HEK293 (cell line): ENCODE measurements around the gene MYO1D.

Experiments used
- CTCF ChIA-PET: fragments of 350-600 bp; formaldehyde crosslinking; extraction: SDS; loops from one replicate; lab custom pipeline; 2021; ENCODE audit warnings: antibody characterized with exemption; lab: Yijun Ruan, JAX
- POLR2A ChIA-PET: fragments of 300-600 bp; formaldehyde crosslinking; extraction: SDS; loops from one replicate; lab custom pipeline; 2020; ENCODE audit warnings: antibody characterized with exemption, inconsistent platforms; lab: Yijun Ruan, JAX
- H3K27ac ChIP-seq: fragments of 200-500 bp; sonication (Bioruptor generic); 2 replicates; pipeline ENCODE4 v1.5.1; 2014; ENCODE audit warnings: low read depth, low read length, control low read depth, inconsistent platforms; ENCODE audit errors: extremely low read depth
- H3K36me3 ChIP-seq, 2 experiments: fragments of 200-500 bp in 1 of 2; sonication (Bioruptor generic) in 1 of 2; 1 replicate in 1 of 2; 2 replicates in 1 of 2; pipeline ENCODE4 v1.5.1; 2014 to 2017; ENCODE audit warnings: inconsistent platforms in 2 of 2, low read length in 2 of 2; ENCODE audit not compliant: control insufficient read depth in 2 of 2, insufficient read depth in 1 of 2
- H3K4me1 ChIP-seq: fragments of 200-500 bp; sonication (Bioruptor generic); 2 replicates; pipeline ENCODE4 v1.5.1; 2014; ENCODE audit warnings: mild to moderate bottlenecking, low read length, inconsistent platforms; ENCODE audit not compliant: control insufficient read depth, insufficient read depth
- H3K4me3 ChIP-seq: 2 replicates; pipeline ENCODE4 v1.5.1; 2011; ENCODE audit warnings: low read depth, mild to moderate bottlenecking, control low read depth, low read length, moderate library complexity
- H3K9me3 ChIP-seq: fragments of 200-500 bp; sonication (Bioruptor generic); 2 replicates; pipeline ENCODE4 v1.5.1; 2014; ENCODE audit warnings: low read depth, low read length, inconsistent platforms; ENCODE audit not compliant: control insufficient read depth, insufficient read depth
- ZFP41 ChIP-seq: fragments of 450-650 bp; formaldehyde crosslinking; IDR thresholded peaks from 2 replicates; pipeline ENCODE4 v1.5.1; 2016; ENCODE audit warnings: missing biosample characterization, missing genetic modification characterization, borderline replicate concordance
- ZFP69B ChIP-seq: fragments of 450-650 bp; formaldehyde crosslinking; IDR thresholded peaks from 2 replicates; pipeline ENCODE4 v1.5.1; 2016; ENCODE audit warnings: missing biosample characterization, missing genetic modification characterization
- ZNF169 ChIP-seq: fragments of 450-650 bp; formaldehyde crosslinking; IDR thresholded peaks from 2 replicates; pipeline ENCODE4 v1.5.1; 2016; ENCODE audit warnings: missing biosample characterization, missing genetic modification characterization
- ZNF175 ChIP-seq: fragments of 450-650 bp; formaldehyde crosslinking; IDR thresholded peaks from 2 replicates; pipeline ENCODE4 v1.5.1; 2016; ENCODE audit warnings: missing biosample characterization, missing genetic modification characterization
- ZNF223 ChIP-seq: fragments of 450-650 bp; formaldehyde crosslinking; IDR thresholded peaks from 2 replicates; pipeline ENCODE4 v1.5.1; 2016; ENCODE audit warnings: missing biosample characterization, missing genetic modification characterization
- ZNF426 ChIP-seq: fragments of 450-650 bp; formaldehyde crosslinking; IDR thresholded peaks from 2 replicates; pipeline ENCODE4 v1.5.1; 2017; ENCODE audit warnings: missing biosample characterization, missing genetic modification characterization, mild to moderate bottlenecking, inconsistent platforms, moderate library complexity
- ZNF521 ChIP-seq: fragments of 450-650 bp; formaldehyde crosslinking; IDR thresholded peaks from 2 replicates; pipeline ENCODE4 v1.5.1; 2017; ENCODE audit warnings: missing biosample characterization, mild to moderate bottlenecking, missing genetic modification characterization
- ZNF585B ChIP-seq: fragments of 450-650 bp; formaldehyde crosslinking; IDR thresholded peaks from 2 replicates; pipeline ENCODE4 v1.5.1; 2016; ENCODE audit warnings: missing biosample characterization, missing genetic modification characterization
- ZNF600 ChIP-seq: fragments of 450-650 bp; formaldehyde crosslinking; IDR thresholded peaks from 2 replicates; pipeline ENCODE4 v1.5.1; 2016; ENCODE audit warnings: missing biosample characterization, missing genetic modification characterization
- ZNF626 ChIP-seq: fragments of 450-650 bp; sonication (Bioruptor Pico); formaldehyde crosslinking; IDR thresholded peaks from 2 replicates; pipeline ENCODE4 v1.5.1; 2018; ENCODE audit warnings: missing biosample characterization, missing genetic modification characterization, inconsistent platforms
- ZNF670 ChIP-seq: fragments of 450-650 bp; formaldehyde crosslinking; IDR thresholded peaks from 2 replicates; pipeline ENCODE4 v1.5.1; 2016; ENCODE audit warnings: missing biosample characterization, missing genetic modification characterization, low read depth
- ZNF837 ChIP-seq: fragments of 450-650 bp; formaldehyde crosslinking; IDR thresholded peaks from 2 replicates; pipeline ENCODE4 v1.5.1; 2016; ENCODE audit warnings: missing biosample characterization, missing genetic modification characterization
- ZSCAN16 ChIP-seq: fragments of 450-650 bp; formaldehyde crosslinking; IDR thresholded peaks from 2 replicates; pipeline ENCODE4 v1.5.1; 2016; ENCODE audit warnings: missing biosample characterization, missing genetic modification characterization
- TF ChIP-seq, protein P1 (sequence below): fragments of 450-650 bp; formaldehyde crosslinking; IDR thresholded peaks from 2 replicates; pipeline ENCODE4 v1.5.1; 2016; ENCODE audit warnings: missing biosample characterization, missing genetic modification characterization
- TF ChIP-seq, protein P2 (sequence below): fragments of 450-650 bp; formaldehyde crosslinking; IDR thresholded peaks from 2 replicates; pipeline ENCODE4 v1.5.1; 2017; ENCODE audit warnings: missing biosample characterization, missing genetic modification characterization
- TF ChIP-seq, protein P3 (sequence below): fragments of 450-650 bp; formaldehyde crosslinking; IDR thresholded peaks from 2 replicates; pipeline ENCODE4 v1.5.1; 2016; ENCODE audit warnings: missing biosample characterization, missing genetic modification characterization, borderline replicate concordance

MYO1D gene

DNA sequence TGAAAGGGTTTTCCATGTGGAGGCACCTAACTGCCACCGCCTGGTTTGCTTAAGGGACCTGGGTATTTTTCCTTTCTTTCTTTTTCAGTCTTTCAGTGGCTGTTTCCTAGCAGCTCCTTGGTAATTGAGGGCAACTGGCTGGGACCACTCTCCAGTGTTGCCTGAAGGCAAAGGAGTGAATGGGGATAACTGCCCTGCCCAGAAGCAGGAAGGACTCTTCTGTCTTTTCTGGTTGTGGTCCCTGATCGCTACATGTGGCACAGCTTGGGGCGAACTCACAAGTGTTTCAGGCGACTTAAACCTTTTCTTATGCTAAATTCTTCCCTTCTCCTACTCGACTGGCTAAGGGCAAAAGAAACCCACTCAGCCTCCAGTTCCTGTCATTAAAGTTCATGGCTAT lies 40.9 kb upstream of the MYO1D start:
- TF ChIP-seq ZNF521 (tag by site-specific recombination) (no peak), ZNF169 (tag by site-specific recombination) (no peak)
- Histone ChIP-seq H3K4me1 (no peaks in the 10 kb centered on the region), H3K4me3 (no peak overlapping the region), H3K9me3 (no peaks in the 10 kb centered on the region), H3K27ac (no peak overlapping the region), H3K36me3 (no peaks in the 10 kb centered on the region)
- ChIA-PET CTCF (interaction anchor here (0.9 kb wide), 1 partner anchor 135 kb away, joined by 3 read pairs; no protein-coding TSS in a partner anchor), POLR2A (no interaction called here)

DNA sequence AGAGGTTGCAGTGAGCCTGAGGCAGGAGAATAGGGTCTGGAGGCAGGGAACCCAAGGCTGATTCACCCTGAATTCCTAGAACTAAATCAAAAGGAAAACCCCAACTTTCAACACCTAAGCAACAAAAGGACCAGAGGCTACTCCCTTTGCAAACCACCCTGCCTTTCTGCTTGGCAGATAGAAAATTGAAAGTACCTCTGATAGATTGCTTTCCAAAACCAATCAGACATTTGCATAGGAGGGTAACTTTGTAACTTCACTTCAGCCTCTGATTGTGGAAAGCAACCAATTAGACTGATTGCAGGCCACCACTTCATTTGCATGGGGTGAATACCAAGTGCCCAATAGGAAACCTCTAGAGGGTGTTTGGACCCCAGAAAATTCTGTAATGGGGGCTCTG lies 40.2 kb upstream of the MYO1D start:
- Histone ChIP-seq H3K4me3 (no peak overlapping the region), H3K27ac (no peak overlapping the region), H3K36me3 (no peaks in the 10 kb centered on the region), H3K9me3 (no peaks in the 10 kb centered on the region), H3K4me1 (no peaks in the 10 kb centered on the region)
- CTCF ChIA-PET: interaction anchor here (0.9 to 1.0 kb wide), 2 partner anchors 19 to 134 kb away, joined by 3 read pairs; no protein-coding TSS in a partner anchor
- TF ChIP-seq, protein P1, sequence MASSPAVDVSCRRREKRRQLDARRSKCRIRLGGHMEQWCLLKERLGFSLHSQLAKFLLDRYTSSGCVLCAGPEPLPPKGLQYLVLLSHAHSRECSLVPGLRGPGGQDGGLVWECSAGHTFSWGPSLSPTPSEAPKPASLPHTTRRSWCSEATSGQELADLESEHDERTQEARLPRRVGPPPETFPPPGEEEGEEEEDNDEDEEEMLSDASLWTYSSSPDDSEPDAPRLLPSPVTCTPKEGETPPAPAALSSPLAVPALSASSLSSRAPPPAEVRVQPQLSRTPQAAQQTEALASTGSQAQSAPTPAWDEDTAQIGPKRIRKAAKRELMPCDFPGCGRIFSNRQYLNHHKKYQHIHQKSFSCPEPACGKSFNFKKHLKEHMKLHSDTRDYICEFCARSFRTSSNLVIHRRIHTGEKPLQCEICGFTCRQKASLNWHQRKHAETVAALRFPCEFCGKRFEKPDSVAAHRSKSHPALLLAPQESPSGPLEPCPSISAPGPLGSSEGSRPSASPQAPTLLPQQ (tag by site-specific recombination): no peak
- TF ChIP-seq ZFP69B (tag by site-specific recombination): no peak
- TF ChIP-seq ZNF670 (tag by site-specific recombination): no peak
- TF ChIP-seq ZNF223 (tag by site-specific recombination): no peak
- TF ChIP-seq, protein P2, sequence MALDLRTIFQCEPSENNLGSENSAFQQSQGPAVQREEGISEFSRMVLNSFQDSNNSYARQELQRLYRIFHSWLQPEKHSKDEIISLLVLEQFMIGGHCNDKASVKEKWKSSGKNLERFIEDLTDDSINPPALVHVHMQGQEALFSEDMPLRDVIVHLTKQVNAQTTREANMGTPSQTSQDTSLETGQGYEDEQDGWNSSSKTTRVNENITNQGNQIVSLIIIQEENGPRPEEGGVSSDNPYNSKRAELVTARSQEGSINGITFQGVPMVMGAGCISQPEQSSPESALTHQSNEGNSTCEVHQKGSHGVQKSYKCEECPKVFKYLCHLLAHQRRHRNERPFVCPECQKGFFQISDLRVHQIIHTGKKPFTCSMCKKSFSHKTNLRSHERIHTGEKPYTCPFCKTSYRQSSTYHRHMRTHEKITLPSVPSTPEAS (tag by site-specific recombination): no peak
- TF ChIP-seq, protein P3, sequence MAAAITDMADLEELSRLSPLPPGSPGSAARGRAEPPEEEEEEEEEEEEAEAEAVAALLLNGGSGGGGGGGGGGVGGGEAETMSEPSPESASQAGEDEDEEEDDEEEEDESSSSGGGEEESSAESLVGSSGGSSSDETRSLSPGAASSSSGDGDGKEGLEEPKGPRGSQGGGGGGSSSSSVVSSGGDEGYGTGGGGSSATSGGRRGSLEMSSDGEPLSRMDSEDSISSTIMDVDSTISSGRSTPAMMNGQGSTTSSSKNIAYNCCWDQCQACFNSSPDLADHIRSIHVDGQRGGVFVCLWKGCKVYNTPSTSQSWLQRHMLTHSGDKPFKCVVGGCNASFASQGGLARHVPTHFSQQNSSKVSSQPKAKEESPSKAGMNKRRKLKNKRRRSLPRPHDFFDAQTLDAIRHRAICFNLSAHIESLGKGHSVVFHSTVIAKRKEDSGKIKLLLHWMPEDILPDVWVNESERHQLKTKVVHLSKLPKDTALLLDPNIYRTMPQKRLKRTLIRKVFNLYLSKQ (tag by site-specific recombination): no peak
- TF ChIP-seq ZNF626 (tag by site-specific recombination): no peak
- no peak for TF ChIP-seq ZNF585B (tag by site-specific recombination)
- no peak for TF ChIP-seq ZNF175 (tag by site-specific recombination)
- TF ChIP-seq ZNF426 (tag by site-specific recombination): no peak
- TF ChIP-seq ZNF837 (tag by site-specific recombination): no peak
- no peak for TF ChIP-seq ZSCAN16 (tag by site-specific recombination)
- POLR2A ChIA-PET: no interaction called here

DNA sequence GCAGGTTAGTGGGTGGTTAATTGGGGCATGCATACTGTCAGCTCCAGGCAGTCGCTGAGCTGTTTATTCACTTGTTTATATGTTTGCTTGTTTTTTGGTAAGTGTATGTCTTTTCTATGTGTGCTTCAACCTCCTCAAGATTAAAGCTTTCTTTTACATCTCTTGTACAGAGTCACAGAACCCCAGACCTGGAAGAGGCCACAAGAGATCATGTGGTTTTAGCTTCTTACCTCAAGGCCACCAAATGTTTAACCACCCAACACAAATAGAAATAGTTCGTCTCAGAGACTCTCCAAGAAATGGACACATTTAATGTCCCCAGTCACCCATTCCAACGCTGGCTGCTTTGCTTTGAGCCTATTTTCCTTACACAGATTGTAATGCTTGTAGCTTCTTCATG lies 39.2 kb upstream of the MYO1D start:
- TF ChIP-seq ZNF600 (no peak), ZNF585B (tag by site-specific recombination) (no peak), ZFP41 (tag by site-specific recombination) (no peak)
- POLR2A ChIA-PET: interaction anchor here (0.8 kb wide), 1 partner anchor 11 kb away, joined by 3 read pairs; no protein-coding TSS in a partner anchor

More for the DNA sequence above, 39.2 kb upstream of the MYO1D start:
- H3K9me3 ChIP-seq: no peaks in the 10 kb centered on the region
- no peak overlapping the region for H3K4me3 ChIP-seq
- no peaks in the 10 kb centered on the region for H3K4me1 ChIP-seq
- CTCF ChIA-PET: interaction anchor here (0.8 to 7.1 kb wide), 3 partner anchors 20 to 133 kb away, joined by 3 to 69 read pairs (median 3); partner anchors contain the start of gene MYO1D
- no peak overlapping the region for H3K27ac ChIP-seq
- H3K36me3 ChIP-seq: no peaks in the 10 kb centered on the region
